Ascending aorta (tissue), 2 donors: ENCODE measurements around the gene HMGCL. TPM values are rescaled to one million over a fixed set of nuclear protein-coding genes. Genes with fewer than 3 reads are reported as not detected.

Experiments
- DNase-seq, 2 donors: peaks; one replicate each; pipeline ENCODE4 v3.0.0-alpha.2; 2019; ENCODE audit warnings: low spot score in 2 of 2
- H3K27ac ChIP-seq, 2 donors: fragments of 200-600 bp; sonication (generic); one replicate each; pipeline ENCODE4 v1.5.1; 2016 to 2017; ENCODE audit warnings: mild to moderate bottlenecking in 1 of 2
- H3K27me3 ChIP-seq: fragments of 200-600 bp; sonication (generic); one replicate; pipeline ENCODE4 v1.5.1; 2017
- H3K36me3 ChIP-seq, 2 donors: fragments of 200-600 bp; sonication (generic); one replicate each; pipeline ENCODE4 v1.5.1; 2016
- H3K4me1 ChIP-seq, 2 donors: fragments of 200-600 bp; sonication (generic); one replicate each; pipeline ENCODE4 v1.5.1; 2016 to 2017; ENCODE audit warnings: mild to moderate bottlenecking in 1 of 2
- H3K4me3 ChIP-seq, 2 donors: fragments of 200-600 bp; sonication (generic); one replicate each; pipeline ENCODE4 v1.5.1; 2016 to 2017; ENCODE audit warnings: mild to moderate bottlenecking in 1 of 2
- H3K9me3 ChIP-seq, 2 donors: fragments of 200-600 bp; sonication (generic); one replicate each; pipeline ENCODE4 v1.5.1; 2016
- CTCF ChIP-seq, 3 experiments: fragments of 200-600 bp in 2 of 3; fragments of 450-650 bp in 1 of 3; sonication (generic) in 2 of 3; IDR thresholded peaks; one replicate each; pipeline ENCODE4 v1.5.1; 2016 to 2019; ENCODE audit warnings: antibody characterized with exemption in 3 of 3, mild to moderate bottlenecking in 1 of 3, moderate library complexity in 1 of 3
- intact Hi-C: fragments of 100-400 bp; cut with DNase I; formaldehyde crosslinking; loops from one replicate; pipeline ENCODE4 v1.15.1; 2023
- total RNA-seq: library from RNA; depleted of rRNA; stranded (reverse); fragments of >200 nt; gene quantifications from one replicate; pipeline ENCODE4 v1.1.0, GENCODE V29; 2016

Gene HMGCL
- total RNA-seq, 1 donor from 2014 or later, result 7.3 TPM

- H3K36me3 ChIP-seq, result peaks cover 24 to 26% of the 10 kb centered on the region in 2 donors
- no peaks in the 10 kb centered on the region for H3K9me3 ChIP-seq
- intact Hi-C loops, result no loop called here
- TF ChIP-seq CTCF (IDR thresholded peaks at IDR 0.05), result no peak
- H3K27me3 ChIP-seq, result no peaks in the 10 kb centered on the region
- H3K4me3 ChIP-seq, result no peak overlapping the region
- H3K27ac ChIP-seq, result no peak overlapping the region
- no peak for DNase-seq
- H3K4me1 ChIP-seq, result peaks cover 9 to 19% of the 10 kb centered on the region in 2 donors
Observed at GRCh38 chr1:23793018-23793781, 32.0 kb downstream of the HMGCL start.

- Histone ChIP-seq H3K9me3 (no peaks in the 10 kb centered on the region), H3K36me3 (peaks cover 25 to 28% of the 10 kb centered on the region in 2 donors), H3K27me3 (no peaks in the 10 kb centered on the region), H3K4me1 (peaks cover 9 to 19% of the 10 kb centered on the region in 2 donors), H3K4me3 (peak overlapping the region; percentile 61 to 80), H3K27ac (peak overlapping the region; percentile 60 to 74)
- intact Hi-C loops, result no loop called here
- no peak for TF ChIP-seq CTCF (IDR thresholded peaks at IDR 0.05)
- no peak for DNase-seq
Observed at GRCh38 chr1:23792151-23792945, 32.9 kb downstream of the HMGCL start.

GRCh38 chr1:23791516-23792047, 33.6 kb downstream of the HMGCL start:
- H3K4me3 ChIP-seq, result peak overlapping the region; percentile 61 to 80
- no peaks in the 10 kb centered on the region for H3K27me3 ChIP-seq
- intact Hi-C loops, result loop anchor here (1.0 kb wide), 1 partner anchor 9 kb away; the partner anchor contains the start of gene GALE
- H3K4me1 ChIP-seq, result peaks cover 9 to 19% of the 10 kb centered on the region in 2 donors
- no peak for DNase-seq
- no peak for TF ChIP-seq CTCF (IDR thresholded peaks at IDR 0.05)
- H3K36me3 ChIP-seq, result peaks cover 28 to 36% of the 10 kb centered on the region in 2 donors
- H3K9me3 ChIP-seq, result no peaks in the 10 kb centered on the region
- peak overlapping the region; percentile 60 to 74 for H3K27ac ChIP-seq

- Histone ChIP-seq H3K4me3 (peak within 1 kb of the TSS; percentile 61 to 80), H3K27me3 (no peaks in the 10 kb centered on the region), H3K36me3 (peaks cover 30 to 43% of the 10 kb centered on the region in 2 donors), H3K27ac (peak within 1 kb of the TSS; percentile 60 to 74), H3K9me3 (no peaks in the 10 kb centered on the region), H3K4me1 (peaks cover 9 to 19% of the 10 kb centered on the region in 2 donors)
- intact Hi-C loops, result loop anchor here (1.0 kb wide), 1 partner anchor 9 kb away; the partner anchor contains the start of gene GALE
- TF ChIP-seq CTCF (IDR thresholded peaks at IDR 0.05), result no peak
- DNase-seq, result peak; percentile 77 to 97
Observed at GRCh38 chr1:23790696-23791515, 34.3 kb downstream of the HMGCL start, which contains the start of gene LYPLA2. LYPLA2 (plus strand) TSS chr1:23791145; CDS start chr1:23792683, 1,538 bp downstream.

- Histone ChIP-seq H3K4me1 (peaks cover 9 to 19% of the 10 kb centered on the region in 2 donors), H3K27ac (no peak overlapping the region), H3K27me3 (no peaks in the 10 kb centered on the region), H3K9me3 (no peaks in the 10 kb centered on the region), H3K4me3 (no peak overlapping the region), H3K36me3 (peaks cover 22 to 43% of the 10 kb centered on the region in 2 donors)
- intact Hi-C loops, result no loop called here
- TF ChIP-seq CTCF (IDR thresholded peaks at IDR 0.05), result no peak
- no peak for DNase-seq
Observed at GRCh38 chr1:23788695-23789094, 36.5 kb downstream of the HMGCL start.
